Central memory CD8-positive, alpha-beta T cell (primary cell): ENCODE results near the gene SHQ1.

Experiments used
- ATAC-seq: fragments of 150-1000 bp; cut with Tn5 transposase; replicated peaks from 2 replicates; pipeline ENCODE4 v1.10.0; 2022; ENCODE audit warnings: mild to moderate bottlenecking, moderate FRiP score, moderate number of reproducible peaks; ENCODE audit not compliant: poor library complexity, severe bottlenecking; ENCODE audit errors: extremely low read depth
- DNase-seq, 2 donors: peaks; one replicate each; pipeline ENCODE4 v3.0.0; 2021; ENCODE audit warnings: low spot score in 2 of 2
- H3K27ac Mint-ChIP-seq: one replicate; pipeline ENCODE4 v1.8.0; 2022; ENCODE audit warnings: low read depth, mild to moderate bottlenecking, moderate library complexity, mixed read lengths
- H3K27me3 Mint-ChIP-seq: one replicate; pipeline ENCODE4 v1.8.0; 2022; ENCODE audit warnings: mixed read lengths
- H3K36me3 Mint-ChIP-seq: one replicate; pipeline ENCODE4 v1.8.0; 2022; ENCODE audit warnings: mild to moderate bottlenecking, moderate library complexity, mixed read lengths; ENCODE audit not compliant: insufficient read depth
- H3K4me1 Mint-ChIP-seq: one replicate; pipeline ENCODE4 v1.8.0; 2022; ENCODE audit warnings: mixed read lengths
- H3K4me3 Mint-ChIP-seq: one replicate; pipeline ENCODE4 v1.8.0; 2022; ENCODE audit warnings: mild to moderate bottlenecking, moderate library complexity, mixed read lengths
- H3K9me3 Mint-ChIP-seq: one replicate; pipeline ENCODE4 v1.8.0; 2022; ENCODE audit warnings: mixed read lengths

SHQ1 gene

DNA sequence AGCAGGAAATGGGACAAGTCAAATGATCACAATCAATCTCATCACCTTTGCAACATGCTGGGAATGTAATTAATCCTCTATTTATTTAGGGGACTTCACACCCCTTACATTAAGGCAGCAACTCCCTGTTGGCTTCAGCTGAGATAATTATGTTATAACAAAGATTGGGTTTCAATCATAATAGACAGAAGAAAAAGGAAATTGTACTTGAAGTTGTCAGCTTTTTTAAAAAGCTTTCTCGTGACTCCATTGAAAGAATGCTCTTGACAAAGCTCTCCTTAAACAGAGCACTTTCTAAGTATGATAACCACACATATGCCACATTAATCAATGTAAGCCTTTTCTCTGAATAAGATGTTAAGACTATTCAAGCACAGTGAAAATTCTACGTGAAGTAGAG lies 65.7 kb downstream of the SHQ1 start:
- Mint-ChIP-seq H3K27me3 (no peaks in the 10 kb centered on the region), H3K4me3 (no peak overlapping the region), H3K9me3 (no peaks in the 10 kb centered on the region), H3K4me1 (no peaks in the 10 kb centered on the region), H3K27ac (no peak overlapping the region), H3K36me3 (peaks cover 4% of the 10 kb centered on the region)
- DNase-seq (no peak), ATAC-seq (no peak)

DNA sequence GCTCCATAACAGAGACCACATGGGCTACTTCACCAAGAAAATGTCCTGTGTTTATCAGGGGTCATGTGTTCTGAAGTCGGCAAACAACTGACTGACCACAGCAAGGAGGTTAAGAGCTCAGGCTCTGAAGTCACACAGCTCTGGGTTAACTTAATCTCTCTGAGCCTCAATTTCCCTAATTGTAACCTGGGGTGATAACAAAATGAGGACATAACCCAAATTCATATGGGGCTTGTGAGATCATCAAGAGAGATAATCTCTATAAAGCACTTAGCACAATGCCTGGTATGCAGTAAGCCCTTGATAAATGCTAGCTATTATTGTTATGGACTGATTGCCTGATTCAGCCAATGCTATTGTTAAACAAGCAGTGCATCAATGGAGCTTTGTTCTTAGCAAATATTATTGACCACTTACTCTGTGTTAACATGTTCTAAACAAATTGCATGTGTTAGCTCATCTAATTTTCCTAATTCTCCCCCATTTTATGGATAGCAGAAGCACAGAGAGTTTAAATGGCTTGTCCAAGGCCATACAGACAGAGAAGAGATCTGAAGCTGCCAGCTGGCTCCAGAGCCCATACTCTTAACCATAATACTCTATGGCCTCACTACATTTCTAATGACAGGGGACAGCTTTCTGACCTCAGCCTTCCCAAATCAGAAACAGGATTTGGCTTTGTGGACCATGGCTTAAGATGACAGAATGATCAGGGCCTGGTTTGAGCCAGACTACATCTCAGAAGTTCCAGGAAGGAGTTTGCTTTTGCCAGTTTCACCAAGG lies 78.3 kb downstream of the SHQ1 start:
- Mint-ChIP-seq H3K4me3 (no peak overlapping the region), H3K27me3 (no peaks in the 10 kb centered on the region), H3K4me1 (peaks cover 6% of the 10 kb centered on the region), H3K27ac (no peak overlapping the region), H3K36me3 (no peaks in the 10 kb centered on the region), H3K9me3 (no peaks in the 10 kb centered on the region)
- DNase-seq (no peak), ATAC-seq (no peak)

DNA sequence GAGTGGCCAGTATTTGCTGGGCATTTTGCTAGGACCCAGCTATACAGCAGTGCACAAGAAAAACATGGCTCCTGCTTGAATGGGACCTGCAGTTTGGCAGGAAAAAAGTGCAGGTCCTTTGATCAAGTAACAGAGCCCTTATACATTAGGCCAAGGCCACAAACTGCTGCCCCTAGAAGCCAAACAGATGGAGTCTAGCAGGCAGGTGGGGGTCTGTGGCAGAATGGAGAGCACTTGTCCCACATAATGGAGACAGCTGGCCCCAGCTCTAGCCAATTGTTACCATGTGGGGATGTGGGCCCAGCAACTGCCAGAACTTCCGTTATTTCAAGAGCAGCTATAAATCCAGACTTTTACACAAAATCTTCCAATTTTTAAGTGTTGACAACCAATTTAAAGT lies 79.3 kb downstream of the SHQ1 start:
- Mint-ChIP-seq H3K36me3 (no peaks in the 10 kb centered on the region), H3K4me3 (no peak overlapping the region), H3K27me3 (no peaks in the 10 kb centered on the region), H3K9me3 (no peaks in the 10 kb centered on the region), H3K4me1 (peaks cover 6% of the 10 kb centered on the region), H3K27ac (no peak overlapping the region)
- ATAC-seq (no peak), DNase-seq (no peak)

DNA sequence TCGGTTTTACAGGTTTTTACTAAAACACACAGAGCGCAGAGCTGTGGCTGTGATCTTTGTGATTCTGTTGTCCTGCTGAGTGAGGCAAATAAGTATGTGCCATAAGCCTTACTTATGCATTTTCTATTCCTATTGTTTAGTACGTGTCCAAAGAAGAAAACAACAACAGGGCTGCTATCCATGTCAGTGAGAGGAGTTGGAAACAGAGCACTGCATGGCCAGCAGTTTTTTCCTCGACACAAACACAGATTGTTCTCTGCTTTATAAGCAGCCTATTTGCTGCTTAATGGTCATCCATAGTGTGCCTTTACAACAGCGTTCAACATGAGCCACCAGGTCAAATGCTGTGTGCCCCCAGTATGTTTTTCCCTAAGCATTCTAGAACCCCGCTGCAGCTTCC lies 79.8 kb downstream of the SHQ1 start:
- peaks cover 6% of the 10 kb centered on the region for H3K4me1 Mint-ChIP-seq
- no peak for ATAC-seq
- no peaks in the 10 kb centered on the region for H3K9me3 Mint-ChIP-seq
- H3K36me3 Mint-ChIP-seq, result no peaks in the 10 kb centered on the region
- no peaks in the 10 kb centered on the region for H3K27me3 Mint-ChIP-seq
- H3K27ac Mint-ChIP-seq, result no peak overlapping the region
- no peak for DNase-seq
- H3K4me3 Mint-ChIP-seq, result no peak overlapping the region

DNA sequence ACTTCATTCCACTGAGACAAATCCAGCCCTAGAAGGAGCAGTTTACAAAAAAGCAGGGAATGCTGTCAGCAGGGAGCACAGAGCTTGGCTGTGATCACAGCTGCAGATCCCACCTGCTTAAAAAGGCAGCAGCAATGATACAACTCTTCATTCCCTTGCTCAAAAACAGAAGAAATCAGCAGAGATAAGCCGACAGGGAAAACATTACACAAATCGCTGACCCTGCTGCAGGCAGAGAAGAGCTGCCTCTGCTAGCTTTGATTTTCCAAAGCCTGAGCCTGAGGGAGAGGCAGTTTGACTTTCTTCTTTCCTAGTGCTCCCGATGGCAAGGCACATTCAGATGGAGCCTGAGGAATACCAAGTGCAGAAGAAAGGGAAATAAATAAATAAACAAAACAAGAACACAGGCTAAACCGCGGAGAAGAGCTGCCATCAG lies 80.2 kb downstream of the SHQ1 start:
- peaks cover 6% of the 10 kb centered on the region for H3K4me1 Mint-ChIP-seq
- no peak for DNase-seq
- no peaks in the 10 kb centered on the region for H3K36me3 Mint-ChIP-seq
- no peaks in the 10 kb centered on the region for H3K27me3 Mint-ChIP-seq
- no peak overlapping the region for H3K4me3 Mint-ChIP-seq
- H3K27ac Mint-ChIP-seq, result no peak overlapping the region
- ATAC-seq, result no peak
- H3K9me3 Mint-ChIP-seq, result no peaks in the 10 kb centered on the region

DNA sequence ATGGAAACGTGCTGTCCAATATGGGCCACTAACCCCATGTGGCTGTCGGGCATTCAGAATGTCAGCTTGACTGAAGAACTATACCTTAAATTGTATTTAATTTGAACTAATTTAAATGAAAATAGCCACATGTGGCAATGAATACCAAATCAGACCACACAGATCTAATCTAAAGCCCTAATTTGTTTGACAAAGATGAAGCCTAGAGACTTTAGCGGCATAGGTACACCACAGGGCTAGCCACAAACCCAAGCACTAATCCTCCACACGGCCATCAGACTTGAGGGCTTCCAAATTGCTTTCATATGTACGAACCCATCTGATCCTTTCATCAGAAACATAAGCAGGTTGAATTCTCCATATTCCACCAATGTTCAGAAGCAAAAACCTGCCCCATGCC lies 81.4 kb downstream of the SHQ1 start:
- no peaks in the 10 kb centered on the region for H3K27me3 Mint-ChIP-seq

DNA sequence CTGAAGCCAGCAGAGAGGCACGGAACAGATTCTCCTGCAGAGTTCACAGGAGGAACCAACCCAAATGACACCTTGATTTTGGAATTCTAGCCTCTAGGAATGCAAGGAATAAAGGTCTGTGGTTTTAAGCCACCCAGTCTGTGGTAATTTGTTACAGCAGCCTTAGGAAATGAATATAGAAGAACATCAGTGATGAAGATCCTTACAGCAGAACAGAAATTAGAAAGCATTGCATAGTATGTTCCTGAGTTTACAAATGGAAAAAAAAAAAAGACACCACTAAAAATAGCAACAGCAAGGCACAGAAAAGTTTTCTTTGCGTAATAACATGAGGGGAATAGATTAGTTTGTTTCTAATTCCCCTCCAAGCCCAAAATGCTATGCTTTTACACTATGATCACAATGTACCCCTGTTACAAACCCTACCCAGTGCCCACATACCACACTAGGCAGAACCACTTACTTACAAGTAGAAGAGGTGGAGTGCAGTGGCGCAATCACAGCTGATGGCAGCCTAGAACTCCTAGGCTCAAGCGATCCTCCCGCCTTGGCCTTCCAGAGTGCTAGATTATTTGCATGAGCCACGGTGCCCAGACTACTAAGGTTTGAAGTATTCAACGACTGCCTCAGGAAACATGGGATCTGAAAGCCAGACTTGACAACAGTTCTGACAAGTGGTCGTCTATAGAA lies 84.3 kb downstream of the SHQ1 start:
- no peak overlapping the region for H3K4me3 Mint-ChIP-seq
- ATAC-seq (no peak), DNase-seq (no peak)
- no peaks in the 10 kb centered on the region for H3K9me3 Mint-ChIP-seq
- no peaks in the 10 kb centered on the region for H3K36me3 Mint-ChIP-seq
- no peaks in the 10 kb centered on the region for H3K27me3 Mint-ChIP-seq
- H3K4me1 Mint-ChIP-seq, result no peaks in the 10 kb centered on the region
- H3K27ac Mint-ChIP-seq, result no peak overlapping the region

More for the DNA sequence above, 81.4 kb downstream of the SHQ1 start:
- Mint-ChIP-seq H3K9me3 (no peaks in the 10 kb centered on the region), H3K4me3 (no peak overlapping the region), H3K4me1 (peaks cover 6% of the 10 kb centered on the region), H3K27ac (no peak overlapping the region), H3K36me3 (no peaks in the 10 kb centered on the region)
- no peak for DNase-seq
- ATAC-seq, result no peak

DNA sequence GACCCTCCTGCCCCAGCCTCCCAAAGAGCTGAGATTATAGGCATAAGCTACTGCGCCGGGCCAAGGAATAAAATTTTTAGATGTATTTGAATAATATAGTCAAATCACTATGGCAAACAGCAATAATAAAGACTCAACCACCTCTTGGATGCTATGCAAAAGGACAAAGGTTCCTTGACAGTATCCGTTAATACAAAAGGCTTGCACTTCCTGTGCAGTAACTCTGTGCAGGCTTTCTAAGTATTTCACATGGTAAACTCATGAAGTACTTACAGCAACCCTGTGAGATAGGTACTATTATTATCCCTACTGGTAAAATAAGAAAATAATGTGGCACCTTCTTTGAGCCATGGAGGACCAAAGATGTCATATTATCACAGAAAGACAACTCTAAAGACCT lies 86.8 kb downstream of the SHQ1 start:
- H3K27ac Mint-ChIP-seq, result no peak overlapping the region
- ATAC-seq (no peak), DNase-seq (no peak)
- H3K27me3 Mint-ChIP-seq, result no peaks in the 10 kb centered on the region
- H3K4me3 Mint-ChIP-seq, result no peak overlapping the region
- H3K9me3 Mint-ChIP-seq, result no peaks in the 10 kb centered on the region
- H3K4me1 Mint-ChIP-seq, result peaks cover 16% of the 10 kb centered on the region
- no peaks in the 10 kb centered on the region for H3K36me3 Mint-ChIP-seq

DNA sequence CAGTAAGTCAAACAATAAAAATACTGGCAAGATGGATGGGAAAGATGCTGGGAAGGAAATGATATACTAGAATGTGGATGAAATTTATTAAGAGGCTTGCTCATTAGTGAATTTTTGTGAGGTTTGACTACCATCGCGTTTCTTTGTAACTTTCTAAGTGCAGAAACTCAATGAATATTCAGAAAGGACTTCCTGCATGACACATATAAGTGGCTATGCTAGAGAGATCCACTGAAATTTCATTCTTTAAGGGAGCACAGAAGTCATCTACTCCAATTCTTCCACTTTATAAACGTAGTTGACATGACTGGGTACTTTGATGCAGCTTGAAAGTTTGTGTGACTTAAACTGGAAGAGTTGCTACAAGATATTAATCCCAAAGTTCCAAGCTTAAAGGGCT lies 88.0 kb downstream of the SHQ1 start:
- no peaks in the 10 kb centered on the region for H3K9me3 Mint-ChIP-seq
- DNase-seq, result no peak
- H3K36me3 Mint-ChIP-seq, result no peaks in the 10 kb centered on the region
- no peaks in the 10 kb centered on the region for H3K27me3 Mint-ChIP-seq
- no peak overlapping the region for H3K4me3 Mint-ChIP-seq
- no peak overlapping the region for H3K27ac Mint-ChIP-seq
- ATAC-seq, result no peak
- H3K4me1 Mint-ChIP-seq, result peaks cover 16% of the 10 kb centered on the region

DNA sequence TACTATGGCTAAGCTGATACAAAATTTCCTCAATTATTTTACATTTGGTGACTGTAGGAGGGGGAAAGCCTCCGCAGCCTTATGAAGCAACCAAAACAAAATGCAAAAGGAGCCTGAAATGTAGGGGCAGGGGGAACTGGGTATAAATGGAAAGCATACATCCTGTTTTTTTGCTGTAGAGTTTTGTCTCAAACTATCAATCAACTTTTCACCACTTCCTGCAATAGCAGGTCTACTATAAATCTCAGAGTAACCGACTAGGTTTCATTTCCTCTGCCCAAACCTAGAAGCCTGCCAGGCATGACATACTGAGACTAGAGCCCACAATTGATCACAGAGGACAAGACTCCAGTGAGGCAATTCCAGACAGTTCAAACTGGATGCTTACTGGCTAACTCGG lies 91.3 kb downstream of the SHQ1 start:
- H3K36me3 Mint-ChIP-seq, result peaks cover 3% of the 10 kb centered on the region
- peak overlapping the region; percentile 25 for H3K4me3 Mint-ChIP-seq
- peaks cover 16% of the 10 kb centered on the region for H3K4me1 Mint-ChIP-seq
- H3K9me3 Mint-ChIP-seq, result no peaks in the 10 kb centered on the region
- DNase-seq (peak in 1 of 2 donors; percentile 38), ATAC-seq (peak; percentile 99)
- H3K27me3 Mint-ChIP-seq, result no peaks in the 10 kb centered on the region
- H3K27ac Mint-ChIP-seq, result peak overlapping the region; percentile 83

DNA sequence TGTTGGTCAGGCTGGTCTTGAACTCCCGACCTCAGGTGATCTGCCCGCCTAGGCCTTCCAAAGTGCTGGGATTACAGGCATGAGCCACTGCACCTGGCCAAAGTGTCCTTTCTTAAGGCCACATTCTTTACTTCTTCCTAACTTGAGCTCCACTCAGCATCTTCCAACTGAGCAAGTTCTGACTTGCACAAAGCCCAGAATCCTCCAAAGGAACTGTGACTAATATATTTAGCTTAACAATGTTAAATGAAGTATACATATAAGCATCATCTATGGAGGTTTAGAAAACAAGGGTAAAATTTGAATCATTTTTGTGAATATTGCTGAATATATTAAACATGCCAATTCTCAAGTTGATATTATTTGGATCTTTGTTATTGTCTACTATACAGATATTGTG lies 93.7 kb downstream of the SHQ1 start:
- Mint-ChIP-seq H3K36me3 (peaks cover 3% of the 10 kb centered on the region), H3K4me3 (no peak overlapping the region), H3K9me3 (no peaks in the 10 kb centered on the region), H3K27me3 (no peaks in the 10 kb centered on the region), H3K4me1 (peaks cover 16% of the 10 kb centered on the region), H3K27ac (no peak overlapping the region)
- no peak for ATAC-seq
- no peak for DNase-seq

DNA sequence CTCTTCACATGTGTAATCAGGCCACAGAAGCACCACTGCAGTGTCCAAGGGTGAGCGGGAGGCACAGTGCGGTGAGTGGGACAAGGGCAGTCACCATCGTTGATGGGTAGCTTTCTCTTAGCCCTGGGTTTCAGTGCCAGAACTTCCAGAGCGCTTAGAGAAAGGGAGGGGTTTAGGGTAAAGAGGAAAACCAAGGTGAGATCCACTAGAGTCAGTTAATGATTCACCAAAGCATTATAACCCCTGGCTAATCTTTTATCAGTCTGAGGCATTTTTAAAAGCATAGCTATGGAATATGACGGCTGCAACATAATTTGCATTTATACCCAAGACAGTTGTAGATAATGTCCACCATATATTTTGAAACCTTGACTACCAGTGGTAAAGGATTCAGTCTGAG lies 94.8 kb downstream of the SHQ1 start:
- Mint-ChIP-seq H3K36me3 (peaks cover 3% of the 10 kb centered on the region), H3K27me3 (no peaks in the 10 kb centered on the region)

DNA sequence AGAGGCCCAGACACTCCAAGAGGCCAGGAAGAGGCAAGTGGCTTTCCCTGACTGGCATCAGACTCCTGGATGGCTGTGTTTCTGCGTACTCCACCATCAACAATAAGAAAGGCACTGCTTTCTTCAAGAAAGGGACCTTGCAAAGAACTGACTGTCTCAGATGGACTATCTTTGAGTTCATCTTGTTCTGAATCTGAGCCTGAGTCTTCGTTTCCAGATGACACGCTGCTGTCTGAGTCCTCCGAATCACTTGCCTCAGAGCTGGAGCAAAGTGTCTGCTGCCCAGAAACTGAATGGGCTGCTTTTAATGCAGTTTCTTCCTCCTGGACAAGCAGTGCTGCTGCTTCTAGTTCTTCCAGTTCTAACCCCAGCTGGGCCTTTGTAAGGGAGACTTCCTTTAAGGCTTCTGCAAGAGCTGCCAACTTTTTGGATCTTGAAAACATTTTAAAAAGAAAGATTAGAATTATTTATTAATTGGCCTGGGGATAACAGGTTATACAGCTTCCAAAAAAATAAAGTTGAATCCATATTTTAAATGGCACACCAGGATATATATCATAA lies 97.8 kb downstream of the SHQ1 start:
- no peak for DNase-seq
- no peak overlapping the region for H3K4me3 Mint-ChIP-seq
- no peak overlapping the region for H3K27ac Mint-ChIP-seq
- no peaks in the 10 kb centered on the region for H3K27me3 Mint-ChIP-seq
- H3K9me3 Mint-ChIP-seq, result no peaks in the 10 kb centered on the region
- no peak for ATAC-seq
- H3K4me1 Mint-ChIP-seq, result peaks cover 13% of the 10 kb centered on the region
- H3K36me3 Mint-ChIP-seq, result peaks cover 3% of the 10 kb centered on the region

More for the DNA sequence above, 94.8 kb downstream of the SHQ1 start:
- DNase-seq, result no peak
- Mint-ChIP-seq H3K27ac (no peak overlapping the region), H3K4me1 (peaks cover 22% of the 10 kb centered on the region), H3K9me3 (no peaks in the 10 kb centered on the region), H3K4me3 (no peak overlapping the region)
- no peak for ATAC-seq
